GM12874 (cell line): ENCODE measurements around the gene CASP14.

Experiments
- CTCF ChIP-seq: IDR thresholded peaks from 2 replicates; pipeline ENCODE4 v1.5.1; 2011; ENCODE audit warnings: low read depth, mild to moderate bottlenecking, control low read depth, low read length, moderate library complexity; ENCODE audit not compliant: insufficient read depth

Gene CASP14

DNA sequence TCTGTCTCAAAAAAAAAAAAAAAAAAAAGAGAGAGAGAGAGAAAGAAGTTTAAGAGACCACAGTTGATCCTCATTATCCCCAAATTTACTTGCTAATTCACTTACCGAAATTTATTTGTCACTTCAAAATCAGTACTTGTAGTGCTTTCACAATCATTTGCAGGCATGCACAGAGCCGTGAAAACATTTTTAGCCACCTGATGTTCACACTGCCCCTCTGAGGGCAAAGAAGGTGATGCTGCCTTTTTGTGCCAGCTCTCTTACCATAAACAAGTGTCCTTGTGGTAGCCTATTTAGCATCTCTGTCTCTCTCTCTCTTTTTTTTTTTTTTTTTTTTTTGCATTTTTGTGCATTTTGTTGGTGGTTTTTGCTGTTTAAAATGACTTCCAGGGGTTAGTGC, 24.1 kb upstream of the CASP14 start:
- TF ChIP-seq CTCF = peak; percentile 29; the same call in 1 of the 2 replicates

GRCh38 chr19:15028490-15028889, 20.8 kb upstream of the CASP14 start:
- no peak for TF ChIP-seq CTCF

DNA sequence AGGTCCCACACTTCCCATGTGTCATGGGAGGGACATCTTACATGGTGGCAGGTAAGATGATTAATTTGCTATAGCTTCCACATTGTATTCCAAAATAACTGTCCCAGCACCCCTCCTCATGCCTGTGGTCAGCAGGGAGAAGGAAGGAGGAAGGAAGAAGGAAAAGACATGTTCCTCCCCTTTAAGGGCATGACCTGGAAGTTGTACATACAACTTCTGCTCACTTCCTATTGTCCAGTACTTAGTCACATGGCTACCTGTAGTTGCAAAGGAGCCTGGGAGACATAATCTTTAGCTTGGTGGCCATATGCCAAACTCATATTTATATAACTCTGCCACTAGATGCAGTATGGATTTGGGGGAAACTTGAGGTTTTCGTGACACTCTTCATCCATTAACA, 17.6 kb upstream of the CASP14 start:
- TF ChIP-seq CTCF = no peak

DNA sequence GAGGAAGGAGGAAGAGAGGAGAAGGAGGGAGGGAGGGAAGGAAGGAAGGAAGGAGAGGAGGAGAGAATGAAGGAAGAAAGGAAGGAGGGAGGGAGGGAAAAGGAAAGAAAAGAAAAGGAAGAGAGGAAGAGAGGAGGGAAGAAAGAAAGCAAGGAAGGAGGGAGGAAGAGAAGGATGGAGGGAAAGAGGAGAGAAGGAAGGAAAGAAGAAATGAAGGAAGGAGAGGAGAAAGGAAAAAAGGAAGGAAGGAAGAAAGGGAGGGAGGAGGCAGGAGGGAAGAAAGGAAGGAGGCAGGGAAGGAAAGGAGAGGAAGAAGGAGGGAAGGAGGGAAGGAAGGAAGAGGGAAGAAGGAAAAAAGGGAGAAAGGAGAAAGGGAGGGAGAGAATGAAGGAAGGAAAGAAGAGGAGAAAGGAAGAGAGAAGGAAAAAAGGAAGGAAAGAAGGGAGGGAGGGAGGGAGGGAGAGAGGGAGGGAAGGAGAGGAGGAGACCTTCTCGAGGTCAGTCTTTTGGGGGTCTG, 13.4 kb upstream of the CASP14 start:
- no peak for TF ChIP-seq CTCF

DNA sequence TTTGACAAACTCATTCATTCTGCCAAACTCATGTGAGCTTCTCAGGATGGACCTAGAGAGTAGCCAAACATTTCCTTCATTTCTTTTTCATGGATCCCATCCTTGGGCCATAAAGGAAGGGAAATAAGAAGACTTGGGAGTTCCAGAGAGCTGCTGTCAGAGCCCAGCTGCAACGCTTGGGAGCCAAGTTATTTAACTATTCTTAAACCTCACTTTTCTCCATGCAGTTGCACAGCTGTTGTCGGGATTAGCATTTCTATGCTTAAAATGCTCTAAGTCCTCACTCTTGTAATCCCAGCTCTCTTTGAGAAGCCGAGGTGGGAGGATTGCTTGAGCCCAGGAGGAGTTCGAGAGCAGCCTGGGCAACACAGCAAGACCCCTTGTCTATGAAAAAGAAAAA, 11.7 kb upstream of the CASP14 start:
- TF ChIP-seq CTCF = no peak

DNA sequence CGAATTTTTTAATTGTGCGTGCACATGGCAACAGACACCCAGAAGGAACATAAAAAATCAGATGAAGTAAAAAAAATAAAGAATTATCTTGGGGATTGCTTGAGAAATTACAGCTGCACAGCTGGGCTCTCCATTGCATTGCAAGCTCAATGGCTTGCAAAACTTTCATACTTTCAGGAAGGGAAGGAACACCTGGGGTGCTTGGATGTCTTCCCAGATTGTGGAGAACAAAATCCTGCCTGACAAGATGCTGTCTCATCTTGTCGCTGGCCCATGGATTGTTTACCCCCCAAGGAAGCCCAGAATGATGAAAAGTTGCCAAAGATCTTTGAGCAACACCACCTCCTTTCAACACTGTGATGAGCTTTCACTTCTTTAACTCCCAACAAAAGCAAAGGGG, 11.0 kb upstream of the CASP14 start:
- TF ChIP-seq CTCF = no peak

- no peak for TF ChIP-seq CTCF
Observed at GRCh38 chr19:15042003-15042402, 7.3 kb upstream of the CASP14 start.
